IPS-18a (cell line): ENCODE data around the gene MOB1B.
A peak's percentile ranks its signal among the peaks of the same experiment; 100 is the strongest.
"Not testable (repeated sequence)": the region's sequence is repeated elsewhere in the genome, so short reads cannot be mapped to it uniquely, and the experiment has no call there.

Experiments used
- H3K27ac ChIP-seq: one replicate; pipeline ENCODE4 v1.5.1; 2013; ENCODE audit warnings: low read length
- H3K27me3 ChIP-seq: one replicate; pipeline ENCODE4 v1.6.1; 2013; ENCODE audit warnings: mild to moderate bottlenecking, low read length; ENCODE audit not compliant: control insufficient read depth, insufficient read depth
- H3K36me3 ChIP-seq: one replicate; pipeline ENCODE4 v1.6.1; 2013; ENCODE audit warnings: low read depth, low read length; ENCODE audit not compliant: control insufficient read depth
- H3K4me1 ChIP-seq: one replicate; pipeline ENCODE4 v1.6.1; 2013; ENCODE audit warnings: low read depth, low read length; ENCODE audit not compliant: control insufficient read depth
- H3K4me3 ChIP-seq: one replicate; pipeline ENCODE4 v1.5.1; 2013; ENCODE audit warnings: low read length
- H3K9ac ChIP-seq: one replicate; pipeline ENCODE4 v1.6.1; 2013; ENCODE audit warnings: mild to moderate bottlenecking, low read length, moderate library complexity
- H3K9me3 ChIP-seq: one replicate; pipeline ENCODE4 v1.6.1; 2013; ENCODE audit warnings: low read depth, low read length; ENCODE audit not compliant: control insufficient read depth

Gene MOB1B

DNA sequence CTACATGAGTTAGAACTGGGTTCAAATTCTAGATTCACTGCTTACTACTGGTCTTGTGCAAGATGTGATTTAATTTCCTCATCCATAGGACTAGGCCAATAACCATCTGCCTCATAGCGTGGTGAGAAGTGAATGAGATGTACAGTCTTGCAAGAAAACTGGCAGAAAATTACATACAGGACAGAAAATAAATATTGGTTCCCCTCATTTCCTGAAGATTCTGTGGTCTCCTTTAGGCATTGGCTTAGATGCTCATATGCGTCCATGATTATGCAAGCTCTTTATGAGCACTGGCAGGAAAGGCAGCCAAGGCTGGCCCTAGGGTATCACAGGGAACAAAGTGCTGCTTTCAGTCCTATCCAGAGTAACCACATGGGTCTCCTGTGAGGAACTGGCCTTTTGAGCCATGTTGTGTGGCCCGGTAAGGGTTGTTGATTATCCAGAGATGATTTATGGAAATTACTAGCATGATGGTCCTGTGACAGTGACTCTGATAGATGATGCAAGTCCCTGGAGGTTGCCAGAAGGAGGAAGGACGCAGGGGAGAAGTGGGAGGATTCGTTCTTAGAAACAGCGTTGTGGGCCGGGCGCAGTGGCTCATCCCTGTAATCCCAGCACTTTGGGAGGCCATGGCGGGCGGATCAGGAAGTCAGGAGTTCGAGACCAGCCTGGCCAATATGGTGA, 9.9 kb upstream of the MOB1B start:
- no peaks in the 10 kb centered on the region for H3K36me3 ChIP-seq
- no peak overlapping the region for H3K9ac ChIP-seq
- H3K27ac ChIP-seq, result no peak overlapping the region
- no peaks in the 10 kb centered on the region for H3K27me3 ChIP-seq
- H3K4me3 ChIP-seq, result no peak overlapping the region
- H3K4me1 ChIP-seq, result no peaks in the 10 kb centered on the region
- no peaks in the 10 kb centered on the region for H3K9me3 ChIP-seq

DNA sequence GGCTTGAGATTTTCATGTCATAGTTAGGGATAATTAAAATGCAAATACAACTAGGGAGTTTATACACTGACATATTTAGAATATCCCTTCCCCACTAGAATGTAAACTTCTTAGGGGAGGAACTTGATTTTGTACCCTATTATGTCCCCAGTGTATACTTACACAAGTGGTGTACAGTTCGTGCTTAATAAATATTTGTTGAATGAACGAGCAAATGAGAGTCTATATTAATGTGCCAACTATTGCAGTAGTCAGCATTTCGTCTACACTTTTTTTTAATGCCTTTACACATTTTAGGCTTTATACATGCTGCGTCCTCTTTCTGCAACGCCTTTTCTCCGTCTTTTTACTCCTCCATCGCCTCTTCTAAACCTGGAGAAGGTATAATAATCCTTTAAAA, 8.4 kb upstream of the MOB1B start:
- Histone ChIP-seq H3K4me1 (no peaks in the 10 kb centered on the region), H3K9ac (no peak overlapping the region), H3K27me3 (no peaks in the 10 kb centered on the region), H3K36me3 (no peaks in the 10 kb centered on the region), H3K4me3 (no peak overlapping the region), H3K9me3 (no peaks in the 10 kb centered on the region), H3K27ac (no peak overlapping the region)

DNA sequence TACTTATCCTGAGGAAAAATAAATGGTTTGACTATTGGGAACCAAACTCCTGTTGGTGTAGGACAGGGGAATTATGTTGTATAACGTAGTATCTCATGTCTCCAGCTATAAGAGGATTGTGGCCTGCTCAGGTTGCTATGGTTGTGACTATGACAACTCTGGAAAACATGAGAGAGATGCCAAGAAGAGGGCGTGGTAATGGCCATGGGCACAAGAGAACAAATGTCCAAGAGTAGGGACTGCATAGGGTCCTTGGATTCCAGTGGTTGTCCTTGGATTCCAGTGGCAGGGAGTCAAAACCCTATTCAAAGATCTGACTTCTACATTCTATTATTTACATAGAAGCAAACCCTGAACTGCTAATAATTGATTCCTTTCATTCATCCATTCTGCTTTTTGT, 6.8 kb upstream of the MOB1B start:
- Histone ChIP-seq H3K4me3 (no peak overlapping the region), H3K9ac (no peak overlapping the region), H3K4me1 (no peaks in the 10 kb centered on the region), H3K27ac (no peak overlapping the region), H3K27me3 (no peaks in the 10 kb centered on the region), H3K9me3 (no peaks in the 10 kb centered on the region), H3K36me3 (no peaks in the 10 kb centered on the region)

DNA sequence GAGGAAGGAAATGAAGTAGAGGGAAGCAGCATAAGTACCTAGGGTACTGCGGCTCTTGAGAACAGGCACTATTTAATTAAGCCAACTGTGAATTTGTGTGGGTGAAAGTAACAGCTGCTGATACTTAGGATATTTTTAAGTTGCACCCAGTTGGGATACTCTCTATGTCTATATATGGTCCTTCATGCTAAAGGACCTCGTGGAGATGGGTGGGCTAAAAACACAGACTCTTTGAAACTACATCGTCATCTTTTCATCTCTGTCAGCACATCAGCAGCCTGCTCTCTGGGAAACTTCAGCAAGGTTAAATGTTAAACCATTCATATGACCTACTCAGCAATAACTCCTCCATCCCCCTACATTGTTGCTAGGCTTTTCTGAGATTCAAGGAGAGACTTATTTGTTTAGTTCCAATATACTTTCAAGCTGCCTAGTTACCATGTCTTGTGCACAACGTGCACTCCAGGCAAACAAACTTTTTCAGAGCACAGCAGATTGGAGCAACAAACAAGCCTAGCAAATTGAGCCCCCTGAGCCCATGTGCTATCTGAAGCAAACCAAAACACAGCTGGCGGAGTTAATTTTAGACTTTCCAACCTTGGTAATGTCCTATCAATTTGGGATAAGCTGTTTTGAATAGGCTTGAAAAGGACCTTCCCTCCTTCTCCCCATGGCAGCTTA, 6.2 kb upstream of the MOB1B start:
- no peak overlapping the region for H3K4me3 ChIP-seq

DNA sequence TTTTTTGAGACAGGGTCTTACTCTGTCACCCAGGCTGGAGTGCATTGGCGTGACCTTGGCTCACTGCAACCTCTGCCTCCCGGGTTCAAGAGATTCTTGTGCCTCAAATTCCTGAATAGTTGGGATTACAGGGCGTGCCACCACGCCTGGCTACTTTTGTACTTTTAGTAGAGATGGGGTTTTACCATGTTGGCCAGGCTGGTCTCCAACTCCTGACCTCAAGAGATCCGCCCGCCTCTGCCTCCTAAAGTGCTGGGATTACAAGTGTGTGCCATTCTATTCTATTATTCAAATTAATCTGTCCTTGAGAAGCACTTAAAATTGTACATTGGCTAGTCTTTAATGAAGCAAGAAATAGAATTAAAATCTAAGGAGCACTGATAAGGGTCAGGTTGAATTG, 3.6 kb upstream of the MOB1B start:
- not testable (repeated sequence) for H3K9ac ChIP-seq, H3K36me3 ChIP-seq, H3K27me3 ChIP-seq, H3K9me3 ChIP-seq, H3K27ac ChIP-seq, H3K4me3 ChIP-seq
- H3K4me1 ChIP-seq, result peaks cover 11% of the 10 kb centered on the region

More for the DNA sequence above, 6.2 kb upstream of the MOB1B start:
- no peaks in the 10 kb centered on the region for H3K27me3 ChIP-seq
- H3K36me3 ChIP-seq, result no peaks in the 10 kb centered on the region
- no peaks in the 10 kb centered on the region for H3K9me3 ChIP-seq
- H3K9ac ChIP-seq, result no peak overlapping the region
- H3K4me1 ChIP-seq, result no peaks in the 10 kb centered on the region
- no peak overlapping the region for H3K27ac ChIP-seq

DNA sequence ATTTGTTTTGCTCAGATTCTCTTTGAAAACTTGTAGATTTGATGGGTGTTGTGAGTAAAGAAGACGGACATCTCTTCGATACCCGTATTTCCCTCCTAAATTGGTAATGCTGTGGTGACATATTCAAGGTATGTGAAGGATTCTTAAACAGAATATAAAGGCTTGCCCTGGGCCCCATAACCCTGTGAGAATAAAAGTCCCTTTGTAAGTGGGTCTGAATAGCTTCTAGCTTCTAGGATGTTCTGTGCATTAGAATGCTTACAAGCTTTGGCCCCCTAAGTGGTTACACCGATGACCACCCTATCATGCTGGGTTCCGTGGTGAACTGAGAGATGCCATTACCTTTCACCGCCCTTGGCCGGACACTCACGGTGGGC, 574 bp upstream of the MOB1B start:
- Histone ChIP-seq H3K9ac (peak overlapping the region; percentile 45), H3K4me3 (peak overlapping the region; percentile 67), H3K27ac (peak overlapping the region; percentile 61), H3K36me3 (peaks cover 8% of the 10 kb centered on the region), H3K27me3 (no peaks in the 10 kb centered on the region), H3K4me1 (peaks cover 12% of the 10 kb centered on the region), H3K9me3 (no peaks in the 10 kb centered on the region)

DNA sequence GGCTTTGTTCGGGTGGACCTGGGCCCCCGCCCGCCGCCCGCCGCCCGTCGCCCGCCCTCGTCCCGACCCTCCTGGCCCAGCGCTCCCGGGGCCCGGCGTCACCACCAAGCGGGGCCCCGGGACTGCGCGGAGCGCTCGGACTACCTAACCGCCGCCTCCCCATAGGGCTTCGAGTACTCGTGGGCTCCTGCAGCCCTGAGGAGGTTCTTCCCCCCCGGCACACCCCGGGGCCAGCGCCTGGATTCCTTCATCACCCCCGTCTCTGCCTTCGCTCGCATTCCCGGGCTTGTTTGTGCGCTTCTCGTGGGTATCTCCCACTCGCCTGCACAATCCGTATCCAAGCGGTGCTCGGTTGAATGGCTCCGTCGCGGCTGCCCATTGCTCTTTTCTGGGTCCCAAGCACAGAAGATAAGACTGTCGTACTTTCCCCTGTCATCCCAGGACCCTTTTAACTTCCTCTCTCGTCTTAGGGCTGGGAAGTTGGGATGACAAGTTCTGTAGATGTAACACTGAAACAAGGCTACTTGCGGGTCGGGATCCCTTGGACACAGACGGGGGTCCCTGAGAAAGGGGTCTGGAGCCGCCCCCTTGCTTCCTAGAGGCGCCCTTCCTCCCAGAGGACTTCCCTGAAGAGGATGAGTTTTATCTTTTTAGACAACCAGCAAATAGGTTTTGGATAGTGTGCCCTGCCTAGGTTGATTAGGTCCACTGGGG, 565 bp downstream of the MOB1B start:
- peak overlapping the region; percentile 67 for H3K4me3 ChIP-seq
- peak overlapping the region; percentile 45 for H3K9ac ChIP-seq
- H3K4me1 ChIP-seq, result peaks cover 12% of the 10 kb centered on the region
- peaks cover 8% of the 10 kb centered on the region for H3K36me3 ChIP-seq
- H3K9me3 ChIP-seq, result no peaks in the 10 kb centered on the region
- no peaks in the 10 kb centered on the region for H3K27me3 ChIP-seq
- no peak overlapping the region for H3K27ac ChIP-seq

DNA sequence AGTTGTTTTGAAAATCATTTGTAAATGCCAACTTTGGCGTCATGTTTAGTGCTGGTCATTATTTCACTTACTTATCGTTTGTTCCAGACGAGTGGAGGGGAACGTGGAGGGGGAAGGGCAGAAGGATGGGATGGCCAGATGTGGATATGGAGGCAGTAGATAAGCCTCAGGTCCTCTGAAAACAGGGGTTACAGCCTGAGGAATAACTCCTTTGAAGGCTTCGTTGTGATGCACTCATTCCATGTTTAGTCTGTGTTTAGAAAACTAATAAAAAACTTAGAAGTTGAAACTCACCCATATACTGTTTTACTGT, 1.1 kb downstream of the MOB1B start:
- H3K27ac ChIP-seq, result no peak overlapping the region
- peaks cover 12% of the 10 kb centered on the region for H3K4me1 ChIP-seq
- H3K4me3 ChIP-seq, result peak overlapping the region; percentile 67
- H3K9me3 ChIP-seq, result no peaks in the 10 kb centered on the region
- peak overlapping the region; percentile 45 for H3K9ac ChIP-seq
- H3K36me3 ChIP-seq, result peaks cover 8% of the 10 kb centered on the region
- no peaks in the 10 kb centered on the region for H3K27me3 ChIP-seq

DNA sequence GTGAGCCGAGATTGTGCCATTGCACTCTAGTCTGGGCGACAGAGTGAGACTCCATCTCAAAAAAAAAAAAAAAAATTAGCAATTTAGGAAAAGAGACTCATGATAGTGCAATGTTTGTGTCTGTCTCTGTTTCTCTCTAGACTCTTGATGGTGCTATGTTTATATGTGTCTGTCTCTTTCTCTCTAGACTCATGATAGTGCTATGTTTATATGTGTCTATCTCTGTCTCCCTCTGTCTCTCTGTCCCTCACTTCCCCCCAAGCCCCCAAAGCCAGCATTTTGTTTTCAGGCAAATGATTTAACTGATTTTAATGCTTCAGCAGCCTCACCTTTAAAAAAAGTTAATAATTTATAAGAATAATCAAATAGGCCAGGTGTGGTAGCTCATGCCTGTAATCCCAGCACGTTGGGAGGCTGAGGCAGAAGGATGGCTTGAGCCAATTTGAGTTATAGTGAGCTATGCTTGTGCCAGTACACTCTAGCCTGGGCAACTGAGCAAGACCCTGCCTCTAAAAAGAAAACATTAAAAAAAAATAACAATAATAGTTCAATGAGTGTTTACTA, 6.9 kb downstream of the MOB1B start:
- Histone ChIP-seq H3K27ac (no peak overlapping the region), H3K4me1 (no peaks in the 10 kb centered on the region), H3K4me3 (no peak overlapping the region), H3K9me3 (no peaks in the 10 kb centered on the region), H3K9ac (no peak overlapping the region), H3K36me3 (peaks cover 8% of the 10 kb centered on the region), H3K27me3 (no peaks in the 10 kb centered on the region)

DNA sequence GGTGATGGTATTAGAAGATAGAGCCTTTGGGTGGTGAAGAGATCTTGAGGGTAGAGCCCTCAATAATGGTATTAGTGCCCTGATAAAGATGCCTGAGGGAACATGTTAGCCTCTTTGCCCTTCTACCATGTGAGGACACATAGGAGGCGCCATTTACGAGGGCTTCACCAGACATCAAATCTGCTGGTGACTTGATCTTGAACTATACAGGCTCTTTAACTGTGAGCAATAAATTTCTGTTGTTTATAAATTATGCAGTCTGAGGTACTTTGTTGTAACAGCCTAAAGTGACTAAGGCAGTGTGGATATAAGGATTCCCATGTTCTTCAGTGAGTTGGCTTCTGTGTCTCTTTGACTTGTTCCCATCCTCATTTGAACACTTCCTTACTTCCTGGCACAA, 11.8 kb downstream of the MOB1B start:
- H3K27me3 ChIP-seq, result no peaks in the 10 kb centered on the region
- no peaks in the 10 kb centered on the region for H3K36me3 ChIP-seq
- no peak overlapping the region for H3K9ac ChIP-seq
- H3K27ac ChIP-seq, result no peak overlapping the region
- H3K4me3 ChIP-seq, result no peak overlapping the region
- no peaks in the 10 kb centered on the region for H3K4me1 ChIP-seq
- no peaks in the 10 kb centered on the region for H3K9me3 ChIP-seq

DNA sequence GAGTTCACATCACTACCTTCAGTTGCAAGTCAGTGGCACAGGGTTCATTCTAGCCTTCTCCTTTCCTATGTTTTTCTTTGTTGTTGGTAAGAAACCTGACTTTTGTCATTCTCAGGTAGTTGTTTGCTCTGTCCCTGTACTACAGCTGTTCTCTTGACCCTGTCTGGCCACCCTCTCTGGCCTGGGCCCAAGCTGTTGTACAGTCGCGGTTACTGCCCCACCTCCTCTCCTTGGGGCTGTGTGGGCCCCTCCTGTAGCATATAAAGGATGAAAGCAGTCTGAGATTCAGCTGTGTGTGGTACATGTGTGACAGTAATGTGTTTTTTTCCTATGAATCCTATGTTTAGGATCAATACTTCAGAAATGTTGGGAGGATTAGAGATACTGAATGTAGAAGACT, 12.5 kb downstream of the MOB1B start:
- no peaks in the 10 kb centered on the region for H3K27me3 ChIP-seq
- H3K27ac ChIP-seq, result no peak overlapping the region
- no peak overlapping the region for H3K4me3 ChIP-seq
- H3K9me3 ChIP-seq, result no peaks in the 10 kb centered on the region
- H3K36me3 ChIP-seq, result no peaks in the 10 kb centered on the region
- H3K4me1 ChIP-seq, result no peaks in the 10 kb centered on the region
- no peak overlapping the region for H3K9ac ChIP-seq
